ENCODE data around the gene TMEM132D. TPM values are rescaled to one million over a fixed set of nuclear protein-coding genes. Genes with fewer than 3 reads are reported as not detected.

Gene TMEM132D
- total RNA-seq, 1 experiment from 2014 or later = 1.4 TPM

DNA sequence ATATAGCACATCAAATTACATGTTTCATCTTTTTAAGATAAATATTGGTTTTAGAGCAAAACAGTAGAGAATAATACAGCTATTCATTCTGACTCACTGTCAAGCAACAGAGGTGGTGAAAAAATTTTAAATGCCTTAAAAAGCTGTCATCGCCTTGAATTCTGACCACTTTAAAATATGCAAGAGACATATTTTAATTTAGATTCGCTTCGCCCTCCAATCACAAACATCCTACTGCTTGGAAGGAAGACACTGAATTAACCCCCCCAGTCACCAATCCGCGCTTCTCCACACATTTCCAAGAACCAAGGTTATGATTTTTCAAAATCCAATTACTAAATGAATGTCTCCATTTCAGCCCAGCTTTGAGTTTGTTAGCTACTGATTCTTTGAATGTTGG is 112.4 kb downstream of the TMEM132D start:
- peaks cover 4% of the 10 kb centered on the region for H3K27me3 Mint-ChIP-seq (ENCODE audit: low read depth)
- H3K4me3 Mint-ChIP-seq = no peak overlapping the region
- no peak for DNase-seq (ENCODE audit: low spot score)
- POLR2A ChIA-PET = no interaction called here
- TF ChIP-seq, protein P1, sequence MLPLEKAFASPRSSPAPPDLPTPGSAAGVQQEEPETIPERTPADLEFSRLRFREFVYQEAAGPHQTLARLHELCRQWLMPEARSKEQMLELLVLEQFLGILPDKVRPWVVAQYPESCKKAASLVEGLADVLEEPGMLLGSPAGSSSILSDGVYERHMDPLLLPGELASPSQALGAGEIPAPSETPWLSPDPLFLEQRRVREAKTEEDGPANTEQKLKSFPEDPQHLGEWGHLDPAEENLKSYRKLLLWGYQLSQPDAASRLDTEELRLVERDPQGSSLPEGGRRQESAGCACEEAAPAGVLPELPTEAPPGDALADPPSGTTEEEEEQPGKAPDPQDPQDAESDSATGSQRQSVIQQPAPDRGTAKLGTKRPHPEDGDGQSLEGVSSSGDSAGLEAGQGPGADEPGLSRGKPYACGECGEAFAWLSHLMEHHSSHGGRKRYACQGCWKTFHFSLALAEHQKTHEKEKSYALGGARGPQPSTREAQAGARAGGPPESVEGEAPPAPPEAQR (CRISPR knock-in tag; IDR thresholded peaks at IDR 0.05) = no peak
- TF ChIP-seq, protein P2, sequence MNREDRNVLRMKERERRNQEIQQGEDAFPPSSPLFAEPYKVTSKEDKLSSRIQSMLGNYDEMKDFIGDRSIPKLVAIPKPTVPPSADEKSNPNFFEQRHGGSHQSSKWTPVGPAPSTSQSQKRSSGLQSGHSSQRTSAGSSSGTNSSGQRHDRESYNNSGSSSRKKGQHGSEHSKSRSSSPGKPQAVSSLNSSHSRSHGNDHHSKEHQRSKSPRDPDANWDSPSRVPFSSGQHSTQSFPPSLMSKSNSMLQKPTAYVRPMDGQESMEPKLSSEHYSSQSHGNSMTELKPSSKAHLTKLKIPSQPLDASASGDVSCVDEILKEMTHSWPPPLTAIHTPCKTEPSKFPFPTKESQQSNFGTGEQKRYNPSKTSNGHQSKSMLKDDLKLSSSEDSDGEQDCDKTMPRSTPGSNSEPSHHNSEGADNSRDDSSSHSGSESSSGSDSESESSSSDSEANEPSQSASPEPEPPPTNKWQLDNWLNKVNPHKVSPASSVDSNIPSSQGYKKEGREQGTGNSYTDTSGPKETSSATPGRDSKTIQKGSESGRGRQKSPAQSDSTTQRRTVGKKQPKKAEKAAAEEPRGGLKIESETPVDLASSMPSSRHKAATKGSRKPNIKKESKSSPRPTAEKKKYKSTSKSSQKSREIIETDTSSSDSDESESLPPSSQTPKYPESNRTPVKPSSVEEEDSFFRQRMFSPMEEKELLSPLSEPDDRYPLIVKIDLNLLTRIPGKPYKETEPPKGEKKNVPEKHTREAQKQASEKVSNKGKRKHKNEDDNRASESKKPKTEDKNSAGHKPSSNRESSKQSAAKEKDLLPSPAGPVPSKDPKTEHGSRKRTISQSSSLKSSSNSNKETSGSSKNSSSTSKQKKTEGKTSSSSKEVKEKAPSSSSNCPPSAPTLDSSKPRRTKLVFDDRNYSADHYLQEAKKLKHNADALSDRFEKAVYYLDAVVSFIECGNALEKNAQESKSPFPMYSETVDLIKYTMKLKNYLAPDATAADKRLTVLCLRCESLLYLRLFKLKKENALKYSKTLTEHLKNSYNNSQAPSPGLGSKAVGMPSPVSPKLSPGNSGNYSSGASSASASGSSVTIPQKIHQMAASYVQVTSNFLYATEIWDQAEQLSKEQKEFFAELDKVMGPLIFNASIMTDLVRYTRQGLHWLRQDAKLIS (CRISPR knock-in tag; IDR thresholded peaks at IDR 0.05; ENCODE audit: borderline replicate concordance) = no peak
- TF ChIP-seq, protein P3, sequence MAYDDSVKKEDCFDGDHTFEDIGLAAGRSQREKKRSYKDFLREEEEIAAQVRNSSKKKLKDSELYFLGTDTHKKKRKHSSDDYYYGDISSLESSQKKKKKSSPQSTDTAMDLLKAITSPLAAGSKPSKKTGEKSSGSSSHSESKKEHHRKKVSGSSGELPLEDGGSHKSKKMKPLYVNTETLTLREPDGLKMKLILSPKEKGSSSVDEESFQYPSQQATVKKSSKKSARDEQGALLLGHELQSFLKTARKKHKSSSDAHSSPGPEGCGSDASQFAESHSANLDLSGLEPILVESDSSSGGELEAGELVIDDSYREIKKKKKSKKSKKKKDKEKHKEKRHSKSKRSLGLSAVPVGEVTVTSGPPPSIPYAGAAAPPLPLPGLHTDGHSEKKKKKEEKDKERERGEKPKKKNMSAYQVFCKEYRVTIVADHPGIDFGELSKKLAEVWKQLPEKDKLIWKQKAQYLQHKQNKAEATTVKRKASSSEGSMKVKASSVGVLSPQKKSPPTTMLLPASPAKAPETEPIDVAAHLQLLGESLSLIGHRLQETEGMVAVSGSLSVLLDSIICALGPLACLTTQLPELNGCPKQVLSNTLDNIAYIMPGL (CRISPR knock-in tag; IDR thresholded peaks at IDR 0.05) = no peak
- TF ChIP-seq SMAD3 (CRISPR knock-in tag; IDR thresholded peaks at IDR 0.05; ENCODE audit: borderline replicate concordance) (no peak), NFYB (CRISPR knock-in tag; conservative IDR thresholded peaks at IDR 0.05; ENCODE audit: low read depth) (no peak), ZBTB21 (CRISPR knock-in tag; IDR thresholded peaks at IDR 0.05; ENCODE audit: borderline replicate concordance) (no peak), RORB (CRISPR knock-in tag; IDR thresholded peaks at IDR 0.05) (no peak), ZNF423 (CRISPR knock-in tag; IDR thresholded peaks at IDR 0.05) (no peak)
- TF ChIP-seq, protein P4, sequence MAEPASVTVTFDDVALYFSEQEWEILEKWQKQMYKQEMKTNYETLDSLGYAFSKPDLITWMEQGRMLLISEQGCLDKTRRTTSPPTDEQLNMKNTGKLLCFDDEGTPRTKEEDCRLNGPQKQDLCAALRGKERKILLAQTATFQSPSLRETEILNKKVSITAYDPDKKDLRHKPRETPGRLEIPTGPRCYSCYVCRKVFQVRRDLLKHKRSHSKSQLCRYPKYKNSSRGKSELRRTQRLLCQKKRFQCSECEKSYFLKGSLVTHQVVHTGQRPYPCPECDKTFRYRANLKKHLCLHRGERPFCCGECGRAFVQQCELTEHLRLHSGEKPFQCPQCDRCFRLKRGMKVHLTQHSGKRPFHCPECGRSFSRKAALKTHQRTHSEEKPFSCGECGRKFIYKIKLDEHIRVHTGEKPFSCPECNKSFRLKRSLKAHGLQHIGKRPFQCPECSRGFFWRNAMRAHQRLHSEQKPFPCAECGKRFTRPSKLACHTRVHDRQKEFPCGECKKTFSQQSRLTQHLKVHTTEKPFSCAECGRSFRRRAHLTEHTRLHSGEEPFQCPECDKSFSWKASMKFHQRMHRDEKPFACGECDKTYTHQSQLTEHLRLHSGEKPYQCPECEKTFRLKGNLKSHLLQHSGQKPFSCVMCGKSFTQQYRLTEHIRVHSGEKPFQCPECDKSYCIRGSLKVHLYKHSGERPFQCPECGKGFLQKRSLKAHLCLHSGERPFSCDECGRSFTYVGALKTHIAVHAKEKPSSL (CRISPR knock-in tag; conservative IDR thresholded peaks at IDR 0.05) = no peak
- TF ChIP-seq, protein P5, sequence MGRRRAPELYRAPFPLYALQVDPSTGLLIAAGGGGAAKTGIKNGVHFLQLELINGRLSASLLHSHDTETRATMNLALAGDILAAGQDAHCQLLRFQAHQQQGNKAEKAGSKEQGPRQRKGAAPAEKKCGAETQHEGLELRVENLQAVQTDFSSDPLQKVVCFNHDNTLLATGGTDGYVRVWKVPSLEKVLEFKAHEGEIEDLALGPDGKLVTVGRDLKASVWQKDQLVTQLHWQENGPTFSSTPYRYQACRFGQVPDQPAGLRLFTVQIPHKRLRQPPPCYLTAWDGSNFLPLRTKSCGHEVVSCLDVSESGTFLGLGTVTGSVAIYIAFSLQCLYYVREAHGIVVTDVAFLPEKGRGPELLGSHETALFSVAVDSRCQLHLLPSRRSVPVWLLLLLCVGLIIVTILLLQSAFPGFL (CRISPR knock-in tag; IDR thresholded peaks at IDR 0.05; ENCODE audit: borderline replicate concordance) = no peak
- TF ChIP-seq, protein P6, sequence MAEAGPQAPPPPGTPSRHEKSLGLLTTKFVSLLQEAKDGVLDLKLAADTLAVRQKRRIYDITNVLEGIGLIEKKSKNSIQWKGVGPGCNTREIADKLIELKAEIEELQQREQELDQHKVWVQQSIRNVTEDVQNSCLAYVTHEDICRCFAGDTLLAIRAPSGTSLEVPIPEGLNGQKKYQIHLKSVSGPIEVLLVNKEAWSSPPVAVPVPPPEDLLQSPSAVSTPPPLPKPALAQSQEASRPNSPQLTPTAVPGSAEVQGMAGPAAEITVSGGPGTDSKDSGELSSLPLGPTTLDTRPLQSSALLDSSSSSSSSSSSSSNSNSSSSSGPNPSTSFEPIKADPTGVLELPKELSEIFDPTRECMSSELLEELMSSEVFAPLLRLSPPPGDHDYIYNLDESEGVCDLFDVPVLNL (CRISPR knock-in tag; IDR thresholded peaks at IDR 0.05; ENCODE audit: borderline replicate concordance, low read depth) = no peak
- H3K4me1 Mint-ChIP-seq = no peaks in the 10 kb centered on the region
- peaks cover 76% of the 10 kb centered on the region for H3K9me3 Mint-ChIP-seq
- CTCF ChIA-PET = no interaction called here
- H3K36me3 Mint-ChIP-seq = peaks cover 80% of the 10 kb centered on the region
- H3K27ac Mint-ChIP-seq = no peak overlapping the region
- no peak for ATAC-seq

DNA sequence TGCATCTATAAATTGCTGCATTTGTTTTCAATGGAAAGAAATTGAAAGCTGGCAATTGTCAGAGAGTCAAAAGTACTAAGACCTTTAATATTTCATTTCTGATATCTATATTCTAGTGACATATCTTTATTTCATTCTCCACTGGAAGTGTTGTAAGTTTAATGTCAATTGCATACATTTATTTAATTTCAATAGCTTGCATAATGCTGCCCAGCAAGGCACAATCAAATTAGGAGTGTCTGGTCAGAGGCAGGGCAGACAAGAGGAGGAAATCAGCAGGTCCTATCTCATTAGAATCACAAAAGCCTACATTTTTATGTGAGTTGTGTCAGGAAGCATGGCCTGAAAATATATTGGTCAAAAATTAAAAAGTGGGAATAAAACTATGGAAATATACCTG is 112.9 kb downstream of the TMEM132D start:
- DNase-seq (ENCODE audit: low spot score) (no peak), ATAC-seq (no peak)
- Mint-ChIP-seq H3K36me3 (peaks cover 82% of the 10 kb centered on the region), H3K27ac (no peak overlapping the region), H3K4me3 (no peak overlapping the region), H3K4me1 (no peaks in the 10 kb centered on the region), H3K27me3 (ENCODE audit: low read depth) (peaks cover 4% of the 10 kb centered on the region), H3K9me3 (peaks cover 77% of the 10 kb centered on the region)
- POLR2A ChIA-PET = no interaction called here
- CTCF ChIA-PET = no interaction called here
- TF ChIP-seq CBFB (CRISPR knock-in tag; IDR thresholded peaks at IDR 0.05; ENCODE audit: low read depth) = no peak
- TF ChIP-seq TCF7 (CRISPR knock-in tag; IDR thresholded peaks at IDR 0.05; ENCODE audit: low read depth) = no peak
- TF ChIP-seq TEAD4 (CRISPR knock-in tag; IDR thresholded peaks at IDR 0.05) = no peak
- TF ChIP-seq SOX15 (CRISPR knock-in tag; IDR thresholded peaks at IDR 0.05) = no peak
- no peak for TF ChIP-seq ZNF121 (CRISPR knock-in tag; IDR thresholded peaks at IDR 0.05)
- TF ChIP-seq, protein P1 (CRISPR knock-in tag; IDR thresholded peaks at IDR 0.05) = no peak
- TF ChIP-seq ESRRA (CRISPR knock-in tag; IDR thresholded peaks at IDR 0.05; ENCODE audit: borderline replicate concordance) = no peak
- TF ChIP-seq CREB1 (CRISPR knock-in tag; IDR thresholded peaks at IDR 0.05) = no peak
- TF ChIP-seq, protein P2 (CRISPR knock-in tag; IDR thresholded peaks at IDR 0.05; ENCODE audit: borderline replicate concordance) = no peak

All from WTC11 (cell line).